Rectal smooth muscle tissue (tissue), 1 donor: ENCODE data around the gene PITPNC1.
"Not testable (repeated sequence)": the region's sequence is repeated elsewhere in the genome, so short reads cannot be mapped to it uniquely, and the experiment has no call there.

Experiments used
- H3K27ac ChIP-seq: one replicate; pipeline ENCODE4 v1.7.0; 2013; ENCODE audit warnings: low read depth, low read length, inconsistent platforms
- H3K27me3 ChIP-seq: one replicate; pipeline ENCODE4 v1.7.0; 2013; ENCODE audit warnings: low read length; ENCODE audit not compliant: control insufficient read depth, insufficient read depth
- H3K36me3 ChIP-seq: one replicate; pipeline ENCODE4 v1.7.0; 2013; ENCODE audit warnings: low read length; ENCODE audit not compliant: control insufficient read depth, insufficient read depth
- H3K4me1 ChIP-seq: one replicate; pipeline ENCODE4 v1.7.0; 2013; ENCODE audit warnings: low read length; ENCODE audit not compliant: control insufficient read depth, insufficient read depth
- H3K4me3 ChIP-seq: one replicate; pipeline ENCODE4 v1.7.0; 2013; ENCODE audit warnings: low read length
- H3K9ac ChIP-seq: one replicate; pipeline ENCODE4 v1.7.0; 2013; ENCODE audit warnings: low read length

PITPNC1 gene

DNA sequence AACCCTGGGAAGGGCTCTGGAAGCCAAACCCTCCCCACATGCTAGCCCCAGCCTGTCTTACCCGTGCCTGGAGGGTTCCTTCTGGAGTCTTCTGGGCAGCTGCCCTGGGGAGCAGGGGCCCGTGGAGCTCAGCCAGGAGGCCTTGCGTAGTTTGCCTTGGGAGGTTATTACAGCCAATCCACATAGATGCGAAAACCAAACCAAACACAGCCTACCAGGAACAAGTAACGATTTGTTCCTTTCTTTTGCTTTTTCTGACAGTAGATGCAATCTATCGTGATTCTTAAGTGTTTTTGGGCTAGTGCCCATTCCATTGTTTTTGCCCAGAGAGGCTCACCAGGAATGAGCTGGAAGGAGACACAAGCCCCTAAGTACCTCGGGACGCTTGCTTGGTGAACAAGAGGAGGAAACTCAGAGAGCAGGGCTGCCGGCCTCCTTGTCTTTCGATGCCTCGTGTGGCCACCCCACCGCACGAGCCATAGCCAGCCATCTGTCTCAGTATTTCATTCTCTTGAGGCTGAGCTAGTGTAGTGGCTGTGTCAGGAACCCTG is 238.0 kb downstream of the PITPNC1 start:
- Histone ChIP-seq H3K36me3 (no peaks in the 10 kb centered on the region), H3K27me3 (no peaks in the 10 kb centered on the region), H3K4me1 (no peaks in the 10 kb centered on the region), H3K4me3 (no peak overlapping the region), H3K27ac (no peak overlapping the region), H3K9ac (no peak overlapping the region)

DNA sequence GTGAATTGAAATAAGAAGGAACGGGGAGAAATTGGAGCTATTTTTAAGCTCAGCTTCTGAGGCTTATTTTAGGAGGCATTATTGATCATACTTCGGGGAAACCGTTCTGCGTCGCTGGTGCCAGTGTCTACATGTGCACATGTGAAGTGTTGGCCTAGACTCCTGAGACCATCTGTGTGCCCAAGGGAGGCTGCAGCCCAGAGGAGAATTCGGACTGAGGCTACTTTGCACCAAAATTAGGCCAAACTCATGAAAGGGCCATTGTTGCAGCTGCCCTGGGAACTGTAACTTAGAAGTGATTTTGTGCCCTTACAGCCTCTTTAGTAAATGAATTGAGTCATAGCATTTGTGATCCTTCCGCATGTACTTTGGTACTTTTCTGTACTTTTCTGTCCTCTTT is 238.7 kb downstream of the PITPNC1 start:
- H3K36me3 ChIP-seq, result no peaks in the 10 kb centered on the region
- H3K4me1 ChIP-seq, result no peaks in the 10 kb centered on the region
- no peak overlapping the region for H3K4me3 ChIP-seq
- H3K27ac ChIP-seq, result no peak overlapping the region
- no peaks in the 10 kb centered on the region for H3K27me3 ChIP-seq
- H3K9ac ChIP-seq, result no peak overlapping the region

DNA sequence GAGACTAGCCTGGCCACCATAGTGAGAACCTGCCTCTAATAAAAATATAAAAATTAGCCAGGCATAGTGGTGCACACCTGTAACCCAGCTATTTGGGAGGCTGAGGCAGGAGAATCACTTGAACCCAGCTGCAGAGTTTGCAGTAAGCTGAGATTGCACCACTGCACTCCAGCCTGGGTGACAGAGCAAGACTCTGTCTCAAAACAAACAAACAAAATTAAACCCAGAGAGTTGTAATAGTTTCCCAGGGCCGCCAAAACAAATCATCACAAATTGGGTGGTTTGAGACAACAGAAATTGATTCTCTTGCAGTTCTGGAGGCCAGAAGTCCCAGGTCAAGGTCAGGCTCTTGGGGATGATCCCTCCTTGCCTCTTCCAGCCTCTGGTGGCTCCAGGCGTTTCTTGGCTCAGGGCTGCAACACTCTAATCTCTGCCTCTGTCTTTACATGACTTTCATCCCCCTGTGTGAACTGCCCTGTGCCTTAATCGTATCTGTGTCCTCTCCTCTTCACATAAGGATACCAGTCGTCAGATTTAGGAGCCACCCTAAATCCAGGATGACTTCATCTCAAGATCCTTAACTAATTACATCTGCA is 240.3 kb downstream of the PITPNC1 start:
- no peaks in the 10 kb centered on the region for H3K4me1 ChIP-seq
- H3K4me3 ChIP-seq, result no peak overlapping the region
- no peak overlapping the region for H3K27ac ChIP-seq
- H3K9ac ChIP-seq, result no peak overlapping the region
- no peaks in the 10 kb centered on the region for H3K27me3 ChIP-seq
- H3K36me3 ChIP-seq, result no peaks in the 10 kb centered on the region

DNA sequence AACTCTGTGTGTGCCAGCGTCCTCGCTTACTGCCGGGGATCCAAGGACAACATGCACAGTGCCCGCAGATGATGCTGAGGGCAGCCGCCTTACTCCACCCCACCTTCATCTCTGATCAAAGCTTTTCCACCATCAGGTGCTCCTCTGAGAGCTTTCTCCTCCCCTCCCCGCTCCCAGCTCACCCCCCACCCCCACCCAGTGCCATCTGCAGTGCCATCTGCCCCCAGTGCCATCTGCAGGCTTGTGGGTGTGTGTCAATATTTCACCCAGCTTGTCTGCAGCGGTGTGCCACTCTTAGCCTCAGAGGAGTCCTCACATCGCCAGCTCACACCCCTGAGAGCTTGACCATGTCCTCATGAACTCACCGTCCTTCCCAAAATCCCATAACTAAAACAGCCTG is 242.5 kb downstream of the PITPNC1 start:
- Histone ChIP-seq H3K36me3 (no peaks in the 10 kb centered on the region), H3K27ac (no peak overlapping the region), H3K4me3 (no peak overlapping the region), H3K4me1 (no peaks in the 10 kb centered on the region), H3K9ac (no peak overlapping the region), H3K27me3 (no peaks in the 10 kb centered on the region)

DNA sequence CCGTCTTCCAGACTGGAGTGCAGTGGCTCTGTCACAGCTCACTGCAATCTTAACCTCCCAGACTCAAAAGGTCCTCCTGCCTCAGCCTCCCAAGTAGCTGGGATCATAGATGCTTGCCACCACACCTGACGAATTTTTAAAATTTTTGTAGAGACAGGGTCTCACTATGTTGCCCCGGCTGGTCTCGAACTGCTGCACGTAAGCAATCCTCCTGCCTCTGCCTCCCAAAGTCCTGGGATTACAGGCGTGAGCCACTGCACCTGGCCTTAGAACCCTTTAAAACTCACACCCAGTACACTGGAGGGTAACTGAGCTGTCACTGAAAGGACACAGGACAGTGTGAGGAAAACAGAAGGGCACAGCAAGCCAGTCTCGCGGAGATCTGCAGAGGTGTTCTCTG is 243.0 kb downstream of the PITPNC1 start:
- Histone ChIP-seq H3K27ac (no peak overlapping the region), H3K36me3 (no peaks in the 10 kb centered on the region), H3K4me1 (no peaks in the 10 kb centered on the region), H3K4me3 (no peak overlapping the region), H3K27me3 (no peaks in the 10 kb centered on the region), H3K9ac (no peak overlapping the region)

GRCh38 chr17:67620636-67621035 is 243.6 kb downstream of the PITPNC1 start:
- Histone ChIP-seq H3K36me3 (no peaks in the 10 kb centered on the region), H3K9ac (no peak overlapping the region), H3K27me3 (no peaks in the 10 kb centered on the region), H3K4me3 (no peak overlapping the region), H3K27ac (no peak overlapping the region), H3K4me1 (no peaks in the 10 kb centered on the region)

DNA sequence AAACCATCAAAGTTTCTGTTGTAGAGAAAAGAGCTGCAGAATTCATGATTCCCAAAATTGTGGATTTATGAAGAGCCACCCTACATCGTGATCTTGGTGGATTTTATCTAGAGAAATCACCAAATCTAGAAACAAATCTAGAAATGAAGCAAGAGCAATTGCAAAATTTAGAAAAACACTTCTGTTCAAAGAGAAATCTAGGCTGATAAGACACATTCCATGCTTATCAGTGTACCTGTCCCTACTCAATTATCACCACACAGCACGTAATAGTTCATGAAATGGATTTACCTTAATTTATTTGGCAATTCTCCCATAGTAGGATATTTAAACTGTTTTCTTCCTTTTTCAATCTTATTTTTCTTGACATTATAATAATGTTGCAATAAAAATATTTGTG is 246.7 kb downstream of the PITPNC1 start:
- H3K36me3 ChIP-seq, result no peaks in the 10 kb centered on the region
- no peaks in the 10 kb centered on the region for H3K4me1 ChIP-seq
- H3K4me3 ChIP-seq, result no peak overlapping the region
- no peak overlapping the region for H3K9ac ChIP-seq
- no peaks in the 10 kb centered on the region for H3K27me3 ChIP-seq
- no peak overlapping the region for H3K27ac ChIP-seq

GRCh38 chr17:67624886-67625656 is 248.0 kb downstream of the PITPNC1 start:
- Histone ChIP-seq H3K4me1 (no peaks in the 10 kb centered on the region), H3K36me3 (no peaks in the 10 kb centered on the region), H3K4me3 (no peak overlapping the region), H3K27ac (no peak overlapping the region), H3K9ac (no peak overlapping the region), H3K27me3 (no peaks in the 10 kb centered on the region)

- Histone ChIP-seq H3K27ac (no peak overlapping the region), H3K4me1 (no peaks in the 10 kb centered on the region), H3K27me3 (no peaks in the 10 kb centered on the region), H3K4me3 (no peak overlapping the region), H3K9ac (no peak overlapping the region), H3K36me3 (no peaks in the 10 kb centered on the region)
Measured at GRCh38 chr17:67625971-67626370, 248.9 kb downstream of the PITPNC1 start.

DNA sequence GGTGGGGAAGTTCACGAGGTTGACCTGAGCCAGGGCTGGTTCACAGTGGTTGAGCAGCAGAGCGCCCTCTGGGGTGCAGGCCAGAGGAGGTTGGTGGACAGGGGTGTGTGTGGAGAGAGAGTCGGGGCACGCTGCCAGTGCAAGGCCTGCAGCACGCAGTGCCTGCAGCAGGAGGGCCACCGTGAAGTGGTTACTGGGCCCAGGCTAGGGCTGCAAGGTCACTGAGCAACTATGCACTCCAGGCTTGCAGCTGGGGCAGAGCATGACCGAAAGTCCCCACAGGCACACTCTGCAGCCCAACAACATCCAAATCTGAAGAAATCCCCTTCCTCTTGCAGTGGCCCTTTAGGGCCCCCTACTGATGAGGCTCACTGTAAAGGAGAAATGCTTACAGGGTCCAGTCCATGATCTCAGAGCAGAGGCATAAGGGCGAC is 251.5 kb downstream of the PITPNC1 start:
- Histone ChIP-seq H3K27me3 (no peaks in the 10 kb centered on the region), H3K4me3 (no peak overlapping the region), H3K36me3 (no peaks in the 10 kb centered on the region), H3K4me1 (no peaks in the 10 kb centered on the region), H3K9ac (no peak overlapping the region), H3K27ac (no peak overlapping the region)

GRCh38 chr17:67629971-67630320 is 252.9 kb downstream of the PITPNC1 start:
- Histone ChIP-seq H3K4me3 (no peak overlapping the region), H3K27ac (no peak overlapping the region), H3K9ac (no peak overlapping the region), H3K4me1 (no peaks in the 10 kb centered on the region), H3K36me3 (no peaks in the 10 kb centered on the region), H3K27me3 (no peaks in the 10 kb centered on the region)

DNA sequence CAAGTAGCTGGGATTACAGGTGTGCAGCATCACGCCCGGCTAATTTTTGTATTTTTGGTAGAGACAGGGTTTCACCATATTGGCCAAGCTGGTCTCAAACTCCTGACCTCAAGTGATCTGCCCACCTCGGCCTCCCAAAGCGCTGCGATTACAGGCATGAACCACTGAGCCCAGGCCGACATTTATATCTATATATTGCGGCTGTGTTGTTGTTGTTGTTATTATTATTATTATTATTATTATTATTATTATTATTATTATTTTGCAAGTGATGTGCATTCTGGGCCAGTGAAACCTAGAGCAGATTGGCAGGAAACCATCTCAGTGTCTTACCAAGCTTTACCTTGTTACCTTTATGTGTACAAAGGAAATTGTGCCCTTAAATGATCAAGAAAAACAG is 253.8 kb downstream of the PITPNC1 start:
- not testable (repeated sequence) for H3K27ac ChIP-seq, H3K9ac ChIP-seq, H3K4me3 ChIP-seq, H3K27me3 ChIP-seq, H3K36me3 ChIP-seq, H3K4me1 ChIP-seq

GRCh38 chr17:67632141-67632540 is 255.1 kb downstream of the PITPNC1 start:
- no peaks in the 10 kb centered on the region for H3K27me3 ChIP-seq
- no peak overlapping the region for H3K27ac ChIP-seq
- no peaks in the 10 kb centered on the region for H3K4me1 ChIP-seq
- no peak overlapping the region for H3K9ac ChIP-seq
- no peak overlapping the region for H3K4me3 ChIP-seq
- H3K36me3 ChIP-seq, result no peaks in the 10 kb centered on the region
